Right lobe of liver (tissue), 6 donors: ENCODE data around the gene SPDYE6. TPM values are rescaled to one million over a fixed set of nuclear protein-coding genes. Genes with fewer than 3 reads are reported as not detected.
A peak's percentile ranks its signal among the peaks of the same experiment; 100 is the strongest.

Source experiments
- ATAC-seq, 4 donors: fragments of 200-7000 bp; cut with Tn5 transposase; one replicate each; pipeline ENCODE4 v1.9.1; 2020; ENCODE audit warnings: mild to moderate bottlenecking in 4 of 4, moderate library complexity in 4 of 4
- DNase-seq, 3 donors: peaks; one replicate each; pipeline ENCODE4 v3.0.0-alpha.2; 2020
- H3K27ac ChIP-seq, 3 donors: fragments of 200-600 bp; one replicate each; pipeline ENCODE4 v1.8.0; 2022
- H3K27me3 ChIP-seq, 2 donors: fragments of 200-600 bp; one replicate each; pipeline ENCODE4 v1.8.0; 2022
- H3K36me3 ChIP-seq, 4 donors: fragments of 200-600 bp; sonication (generic) in 1 of 4; one replicate each; pipeline versions ENCODE4 v1.5.1 to v1.8.0; 2017 to 2022; ENCODE audit warnings: control low read depth in 1 of 4
- H3K4me1 ChIP-seq, 4 donors: fragments of 200-600 bp; sonication (generic) in 1 of 4; one replicate each; pipeline versions ENCODE4 v1.5.1 to v1.8.0; 2017 to 2022; ENCODE audit warnings: control low read depth in 1 of 4
- H3K4me3 ChIP-seq, 3 donors: fragments of 200-600 bp; one replicate each; pipeline ENCODE4 v1.8.0; 2022
- H3K9me3 ChIP-seq, 4 donors: fragments of 200-600 bp; sonication (generic) in 1 of 4; one replicate each; pipeline versions ENCODE4 v1.5.1 to v1.8.0; 2017 to 2022; ENCODE audit warnings: control low read depth in 1 of 4
- POLR2A ChIP-seq: fragments of 450-650 bp; IDR thresholded peaks from one replicate; pipeline ENCODE4 v1.6.1; 2017; ENCODE audit warnings: antibody characterized with exemption, mild to moderate bottlenecking
- WGBS: methylation state at CpG from one replicate; pipeline ENCODE4 v1.1.6; 2018; ENCODE audit warnings: low coverage, low lambda C conversion rate; ENCODE audit not compliant: insufficient coverage; ENCODE audit errors: missing lambda C conversion rate; 5-methylcytosine and 5-hydroxymethylcytosine counted together
- intact Hi-C, 2 donors: fragments of 100-400 bp; cut with DNase I; formaldehyde crosslinking; loops; one replicate each; pipeline versions ENCODE4 v1.11.2 to v1.14.1; 2022
- total RNA-seq, 6 experiments: library from RNA; depleted of rRNA in 2 of 6; stranded (reverse); fragments of >200 nt in 2 of 6; fragmentation: NEBNext Ultra II Directional in 3 of 6; extraction: Animal tissue kit (Norgen Biotek cat#: 25700) in 3 of 6; gene quantifications; one replicate each; pipeline versions ENCODE4 v1.1.0 to v1.2.4, GENCODE V29; 2016 to 2023
- TF ChIP-seq, protein P1 (sequence below), 4 donors: fragments of 200-600 bp in 3 of 4; fragments of 450-650 bp in 1 of 4; IDR thresholded peaks; one replicate each; pipeline versions ENCODE4 v1.5.1 to v1.8.0; 2016 to 2022; ENCODE audit warnings: antibody characterized with exemption in 4 of 4, mild to moderate bottlenecking in 2 of 4
- donor health status: DM: no; HTN: yes; CAD: no.
- donor health status: DM: no; HTN: no; CAD: no.
- donor health status: DM: no; HTN: no; CAD: no.
- donor health status: DM: no; HTN: yes; CAD: no.
- donor health status: DM: no; HTN: yes; CAD: no.

The SPDYE6 gene
- total RNA-seq, 6 experiments from 2014 or later = not detected

DNA sequence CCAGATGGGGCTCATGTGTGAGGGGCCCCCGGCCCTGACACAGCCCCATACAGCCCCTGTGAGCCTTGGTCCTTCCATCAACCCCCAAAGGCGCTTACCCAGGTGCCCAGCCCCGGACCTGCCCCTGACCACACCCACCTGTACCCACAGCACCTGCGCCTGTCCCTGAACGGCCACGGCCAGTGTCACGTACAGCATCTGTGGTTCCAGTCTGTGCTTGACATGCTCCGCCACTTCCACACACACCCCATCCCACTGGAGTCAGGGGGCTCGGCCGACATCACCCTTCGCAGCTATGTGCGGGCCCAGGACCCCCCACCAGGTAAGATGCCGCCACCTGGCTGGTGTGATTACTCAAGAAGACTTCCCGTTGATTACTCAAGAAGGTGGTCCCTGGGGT is 36.1 kb downstream of the SPDYE6 start:
- Histone ChIP-seq H3K27me3 (no peaks in the 10 kb centered on the region), H3K9me3 (no peaks in the 10 kb centered on the region), H3K4me1 (no peaks in the 10 kb centered on the region), H3K4me3 (no peak overlapping the region), H3K36me3 (no peaks in the 10 kb centered on the region), H3K27ac (no peak overlapping the region)
- DNase-seq = peak in 1 of 3 donors; percentile 35
- no peak for ATAC-seq
- no peak for TF ChIP-seq POLR2A
- TF ChIP-seq, protein P1, sequence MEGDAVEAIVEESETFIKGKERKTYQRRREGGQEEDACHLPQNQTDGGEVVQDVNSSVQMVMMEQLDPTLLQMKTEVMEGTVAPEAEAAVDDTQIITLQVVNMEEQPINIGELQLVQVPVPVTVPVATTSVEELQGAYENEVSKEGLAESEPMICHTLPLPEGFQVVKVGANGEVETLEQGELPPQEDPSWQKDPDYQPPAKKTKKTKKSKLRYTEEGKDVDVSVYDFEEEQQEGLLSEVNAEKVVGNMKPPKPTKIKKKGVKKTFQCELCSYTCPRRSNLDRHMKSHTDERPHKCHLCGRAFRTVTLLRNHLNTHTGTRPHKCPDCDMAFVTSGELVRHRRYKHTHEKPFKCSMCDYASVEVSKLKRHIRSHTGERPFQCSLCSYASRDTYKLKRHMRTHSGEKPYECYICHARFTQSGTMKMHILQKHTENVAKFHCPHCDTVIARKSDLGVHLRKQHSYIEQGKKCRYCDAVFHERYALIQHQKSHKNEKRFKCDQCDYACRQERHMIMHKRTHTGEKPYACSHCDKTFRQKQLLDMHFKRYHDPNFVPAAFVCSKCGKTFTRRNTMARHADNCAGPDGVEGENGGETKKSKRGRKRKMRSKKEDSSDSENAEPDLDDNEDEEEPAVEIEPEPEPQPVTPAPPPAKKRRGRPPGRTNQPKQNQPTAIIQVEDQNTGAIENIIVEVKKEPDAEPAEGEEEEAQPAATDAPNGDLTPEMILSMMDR (IDR thresholded peaks at IDR 0.05) = no peak
- WGBS = no CpG with 5 or more reads among the region's 14 CpGs
- intact Hi-C loops = no loop called here

DNA sequence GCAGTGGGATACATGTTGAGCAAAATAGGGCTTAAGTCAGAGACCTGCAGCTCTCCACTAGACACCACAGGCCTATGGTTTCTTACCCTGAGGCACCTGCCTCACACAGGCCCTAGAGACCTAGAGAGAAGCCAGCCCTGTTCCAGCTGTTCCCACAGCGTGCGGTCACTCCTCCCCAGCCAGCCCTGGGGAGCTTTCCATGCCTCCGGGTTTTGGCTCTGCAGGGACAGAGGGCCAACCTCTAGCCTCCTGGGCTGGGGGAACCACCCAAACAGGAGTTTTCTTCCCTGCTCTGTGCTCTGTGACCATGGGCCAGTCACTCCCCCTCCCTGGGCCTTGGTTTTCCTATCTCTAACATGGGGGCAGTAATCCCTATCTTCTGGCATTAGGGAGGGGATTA is 36.6 kb downstream of the SPDYE6 start:
- intact Hi-C loops = no loop called here
- no peaks in the 10 kb centered on the region for H3K9me3 ChIP-seq
- no peaks in the 10 kb centered on the region for H3K4me1 ChIP-seq
- ATAC-seq (no peak), DNase-seq (peak in 1 of 3 donors; percentile 12)
- H3K27ac ChIP-seq = no peak overlapping the region
- H3K4me3 ChIP-seq = no peak overlapping the region
- no peak for TF ChIP-seq POLR2A
- TF ChIP-seq, protein P1 (IDR thresholded peaks at IDR 0.05) = no peak
- WGBS = no CpG with 5 or more reads among the region's 3 CpGs
- H3K36me3 ChIP-seq = no peaks in the 10 kb centered on the region
- H3K27me3 ChIP-seq = no peaks in the 10 kb centered on the region

DNA sequence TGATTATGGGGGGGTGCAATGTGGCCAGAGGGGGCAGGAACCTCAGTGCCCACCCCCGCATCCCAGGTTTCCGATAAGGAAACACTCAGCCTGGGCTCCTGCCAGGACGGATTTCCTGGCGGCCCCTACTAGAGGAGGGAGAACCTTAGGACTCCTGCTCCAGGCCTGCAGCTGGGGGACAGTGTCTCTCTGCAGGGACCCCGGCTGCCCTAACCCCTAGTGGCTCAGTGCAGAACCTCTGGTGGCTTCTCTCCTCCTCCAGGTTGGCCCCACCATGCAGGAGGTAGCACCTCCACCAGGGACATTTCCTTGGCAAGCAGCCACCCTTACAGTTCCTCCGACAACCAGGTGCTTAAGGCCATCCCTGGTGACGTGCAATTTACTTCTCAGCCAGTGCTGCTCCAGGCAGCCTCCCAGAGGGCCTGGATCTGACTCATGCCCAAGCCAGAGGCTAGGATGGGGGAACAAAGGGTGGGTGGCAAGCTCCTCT is 37.7 kb downstream of the SPDYE6 start:
- H3K27ac ChIP-seq = no peak overlapping the region
- TF ChIP-seq, protein P1 (IDR thresholded peaks at IDR 0.05) = no peak
- TF ChIP-seq POLR2A = no peak
- ATAC-seq = peak; percentile 34 to 62 (median 48)

DNA sequence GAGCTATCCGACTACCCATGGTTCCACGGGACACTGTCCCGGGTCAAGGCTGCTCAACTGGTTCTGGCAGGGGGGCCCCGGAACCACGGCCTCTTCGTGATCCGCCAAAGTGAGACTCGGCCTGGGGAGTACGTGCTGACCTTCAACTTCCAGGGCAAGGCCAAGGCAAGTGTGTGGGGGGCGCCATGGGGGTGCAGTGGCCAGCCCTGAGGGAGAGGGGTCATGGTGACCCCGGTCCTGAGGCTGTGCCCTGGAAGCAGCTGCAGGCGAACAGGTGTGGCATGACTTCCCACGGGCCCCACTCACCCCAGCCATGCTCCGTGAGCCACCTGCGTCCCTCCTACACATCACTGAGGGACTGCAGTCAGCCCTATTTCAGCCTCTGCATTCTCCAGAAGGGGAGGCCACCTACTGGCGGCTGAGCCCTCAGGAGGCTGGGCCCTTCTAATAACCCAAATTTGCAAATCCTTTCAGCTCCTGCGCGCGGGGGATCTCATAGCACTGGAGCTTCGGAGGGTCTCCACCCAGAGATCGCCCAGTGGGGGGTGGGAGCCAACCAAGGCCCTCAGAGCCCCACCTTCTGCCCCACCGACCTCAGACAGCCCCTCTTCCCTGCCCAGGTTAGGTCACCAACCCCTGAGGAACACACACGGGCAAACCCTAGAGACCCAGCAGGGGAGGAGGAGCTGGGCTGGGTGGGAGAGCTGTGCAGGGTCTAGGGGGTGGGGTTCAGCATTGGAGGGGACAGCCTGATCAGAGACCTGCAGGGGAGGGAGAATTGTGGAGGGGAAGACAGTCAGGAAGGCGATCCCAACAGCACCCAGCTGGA is 38.8 kb downstream of the SPDYE6 start:
- DNase-seq (peak in 1 of 3 donors; percentile 44), ATAC-seq (no peak)
- intact Hi-C loops = no loop called here
- no peak for TF ChIP-seq POLR2A
- TF ChIP-seq, protein P1 (IDR thresholded peaks at IDR 0.05) = no peak
- Histone ChIP-seq H3K4me1 (no peaks in the 10 kb centered on the region), H3K4me3 (no peak overlapping the region), H3K36me3 (no peaks in the 10 kb centered on the region), H3K27me3 (no peaks in the 10 kb centered on the region), H3K27ac (no peak overlapping the region), H3K9me3 (no peaks in the 10 kb centered on the region)
- 87% methylated on average over 4 of the region's 24 CpGs for WGBS

More for the DNA sequence above, 37.7 kb downstream of the SPDYE6 start:
- Histone ChIP-seq H3K4me1 (no peaks in the 10 kb centered on the region), H3K36me3 (no peaks in the 10 kb centered on the region), H3K27me3 (no peaks in the 10 kb centered on the region), H3K9me3 (no peaks in the 10 kb centered on the region), H3K4me3 (no peak overlapping the region)
- DNase-seq = peak in 1 of 3 donors; percentile 44
- intact Hi-C loops = no loop called here
- no CpG with 5 or more reads among the region's 7 CpGs for WGBS
